ENCODE results near the gene PYHIN1.

Gene PYHIN1

DNA sequence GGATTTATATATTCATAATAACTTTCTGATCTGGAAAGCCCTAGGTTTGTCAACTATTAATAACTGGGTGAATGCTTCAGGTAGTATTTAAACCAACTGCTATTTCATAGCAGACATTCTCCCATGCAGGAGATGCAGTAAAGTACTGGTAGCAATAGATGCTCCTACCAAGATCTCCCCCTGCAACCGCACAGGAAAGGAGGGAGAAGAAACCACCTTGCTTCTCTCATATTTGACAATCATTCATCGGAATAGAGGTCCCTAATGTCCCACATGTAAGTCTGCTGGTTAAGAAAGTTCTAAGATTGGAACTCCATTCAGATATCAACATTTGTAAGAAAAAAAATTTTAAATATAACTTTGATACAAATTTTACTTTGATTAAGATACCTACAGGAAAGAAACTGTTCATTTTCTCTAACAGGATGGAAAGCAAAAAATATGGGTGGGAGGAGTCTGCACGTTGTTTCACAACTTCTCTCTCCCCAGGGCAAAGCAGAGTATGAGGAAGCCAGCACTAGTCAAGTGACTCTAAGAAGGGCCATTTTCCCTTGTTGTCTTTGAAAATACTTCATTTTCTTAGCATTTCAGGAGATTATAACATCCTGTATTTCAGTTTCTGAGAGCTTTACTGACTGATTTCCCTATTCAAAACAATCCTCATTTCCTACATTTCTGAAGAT lies at the start of gene PYHIN1:
Gene PYHIN1 (plus strand): TSS at position 498 of the 683 bp plus-strand sequence. CDS start 5,359 bp downstream, outside the sequence.
- DNase-seq = no peak

DNA sequence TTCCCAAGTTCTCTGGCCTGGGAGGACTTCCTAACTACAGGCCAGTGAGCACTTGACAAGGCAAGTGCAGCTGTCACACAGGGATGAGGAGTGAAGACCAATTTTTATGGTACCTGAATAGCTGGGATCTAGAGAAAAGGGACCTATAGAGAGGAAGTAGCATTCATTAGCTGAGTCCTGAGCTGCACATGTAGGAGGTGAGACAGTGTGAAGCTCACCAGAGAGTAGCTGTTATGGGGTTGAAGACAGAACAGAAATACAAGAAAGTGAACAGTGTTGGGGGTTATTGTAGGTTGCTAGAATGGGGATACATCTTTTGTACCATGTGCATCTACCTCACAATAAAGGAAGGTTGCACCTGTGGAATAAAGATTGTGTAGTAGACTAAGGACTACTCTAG lies 37.7 kb upstream of the PYHIN1 start:
- DNase-seq = no peak

DNA sequence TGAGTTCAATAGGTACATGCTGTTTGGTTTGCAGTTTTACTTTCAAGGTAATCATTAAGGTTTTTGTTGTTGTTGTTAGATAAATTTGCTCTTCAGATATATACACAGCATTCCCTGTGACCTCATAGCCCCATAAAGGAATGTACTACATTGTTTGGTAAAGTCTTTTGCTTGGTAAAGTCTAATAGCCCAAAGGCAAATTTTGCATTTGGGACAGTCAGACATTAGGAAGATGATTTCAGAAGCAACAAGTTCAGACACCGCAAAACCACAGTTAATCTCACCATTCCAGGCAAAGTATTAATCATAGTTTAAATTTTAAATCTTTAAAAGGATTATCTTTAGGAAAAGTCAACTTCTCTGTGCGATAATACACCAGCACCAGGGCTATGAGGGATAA lies 32.6 kb upstream of the PYHIN1 start:
- DNase-seq = no peak

DNA sequence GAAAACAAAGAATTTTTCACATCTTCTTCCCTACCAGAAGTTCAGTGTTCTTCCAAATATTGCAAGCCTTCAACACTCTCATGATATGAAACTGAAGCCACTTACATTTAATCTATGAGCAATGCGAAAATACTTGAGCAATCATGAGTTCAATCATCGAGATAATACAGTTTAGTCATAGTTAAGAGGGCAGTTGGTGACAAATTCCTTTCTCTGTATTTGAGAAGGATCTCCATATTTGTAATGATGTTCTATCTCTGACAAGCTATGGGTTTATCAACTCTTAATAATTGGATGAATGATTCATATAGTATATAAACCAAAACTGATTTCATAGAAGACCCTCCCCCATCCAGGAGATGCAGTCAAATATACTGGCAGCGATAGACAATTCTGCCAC lies 29.7 kb upstream of the PYHIN1 start:
- DNase-seq = no peak

DNA sequence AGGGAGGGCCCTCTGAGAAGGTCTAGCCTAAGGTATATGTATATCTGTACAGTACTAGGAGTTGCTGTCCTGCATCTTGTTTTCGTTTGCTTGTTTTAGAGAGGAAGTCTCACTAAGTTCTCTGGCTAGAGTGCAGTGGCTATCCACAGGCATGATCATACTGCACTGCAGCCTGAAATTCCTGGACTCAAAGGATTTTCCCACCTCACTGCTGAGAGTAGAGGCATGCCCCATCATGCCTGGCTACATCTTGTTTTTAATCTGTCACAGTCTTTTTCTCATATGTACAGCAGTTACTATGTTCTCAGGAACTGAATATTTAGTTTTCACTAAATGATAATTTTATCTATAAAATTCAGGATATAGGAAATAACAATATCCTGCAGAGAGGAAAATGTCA lies 15.3 kb upstream of the PYHIN1 start:
- no peak for DNase-seq

DNA sequence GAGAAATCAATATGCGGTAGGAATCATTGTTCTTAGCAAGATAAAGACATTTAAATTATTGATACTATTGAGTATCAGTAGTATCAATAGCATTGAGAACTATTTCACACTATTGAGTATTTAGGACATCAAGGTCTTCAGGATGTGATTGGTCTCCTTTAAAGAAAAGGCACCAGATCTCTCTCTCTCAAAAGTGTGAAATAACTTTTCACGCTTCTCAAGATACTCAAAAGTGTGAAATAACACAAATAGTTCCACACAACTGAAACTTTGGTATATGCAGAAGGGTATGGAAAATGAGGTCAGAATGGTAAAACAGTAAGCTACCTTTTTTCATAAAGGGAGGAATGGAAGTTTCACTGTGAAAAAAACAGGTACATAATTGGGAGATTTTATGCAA lies 6.7 kb upstream of the PYHIN1 start:
- no peak for DNase-seq

DNA sequence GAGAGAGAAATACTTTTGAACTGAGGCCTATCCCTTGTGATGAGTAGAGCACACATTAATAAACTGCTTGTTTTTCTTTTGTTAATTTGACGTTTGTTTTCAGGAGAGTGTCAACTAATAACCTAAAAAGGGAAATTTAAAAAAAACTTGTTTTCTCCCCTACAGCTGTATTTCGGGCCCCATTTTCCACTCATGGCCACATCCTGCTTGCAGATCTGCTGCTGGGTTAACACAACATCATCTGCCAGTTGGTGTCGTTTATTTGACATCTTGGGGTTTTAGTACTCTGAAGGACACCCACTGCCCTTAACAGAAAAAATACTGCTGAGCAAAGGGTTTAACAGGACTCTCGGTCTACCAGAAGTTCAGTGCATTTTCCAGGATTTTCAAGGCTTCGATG lies 848 bp upstream of the PYHIN1 start:
- DNase-seq = no peak

DNA sequence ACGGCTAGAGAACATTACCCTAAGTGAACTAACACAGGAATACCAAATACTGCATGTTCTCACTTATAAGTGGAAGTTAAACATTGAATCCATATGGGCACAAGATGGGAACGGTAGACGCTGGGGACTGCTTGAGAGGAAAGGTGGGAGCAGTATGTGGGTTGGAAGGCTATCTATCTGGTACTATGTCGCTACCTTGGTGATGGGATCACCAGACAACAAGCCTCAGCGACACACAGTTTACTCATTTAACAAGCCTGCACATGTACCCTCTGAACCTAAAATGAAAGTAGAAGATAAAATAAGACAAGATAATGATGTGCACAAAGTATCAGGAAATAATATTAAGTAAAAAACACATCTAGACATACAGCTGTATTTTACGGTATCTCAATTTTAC lies 819 bp downstream of the PYHIN1 start:
- DNase-seq = no peak

DNA sequence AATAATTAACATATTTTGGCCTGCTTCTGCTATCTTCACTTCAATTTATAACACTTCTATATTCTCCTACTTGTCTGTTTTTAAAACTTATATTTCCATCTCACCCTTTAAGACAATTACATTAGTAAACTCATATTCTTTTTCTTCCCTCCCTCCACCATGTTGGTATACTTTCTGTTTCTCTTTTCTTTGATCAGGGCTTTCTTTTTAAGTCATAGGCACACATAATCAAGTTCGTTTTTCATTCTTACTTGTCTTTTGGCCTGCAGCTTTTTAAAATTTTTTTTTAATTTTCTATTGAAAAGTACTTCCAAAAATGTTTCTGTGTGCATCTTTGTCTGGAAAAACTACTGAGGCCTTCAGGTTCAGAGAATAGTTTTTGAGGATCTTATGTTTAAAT lies 2.3 kb downstream of the PYHIN1 start:
- no peak for DNase-seq

DNA sequence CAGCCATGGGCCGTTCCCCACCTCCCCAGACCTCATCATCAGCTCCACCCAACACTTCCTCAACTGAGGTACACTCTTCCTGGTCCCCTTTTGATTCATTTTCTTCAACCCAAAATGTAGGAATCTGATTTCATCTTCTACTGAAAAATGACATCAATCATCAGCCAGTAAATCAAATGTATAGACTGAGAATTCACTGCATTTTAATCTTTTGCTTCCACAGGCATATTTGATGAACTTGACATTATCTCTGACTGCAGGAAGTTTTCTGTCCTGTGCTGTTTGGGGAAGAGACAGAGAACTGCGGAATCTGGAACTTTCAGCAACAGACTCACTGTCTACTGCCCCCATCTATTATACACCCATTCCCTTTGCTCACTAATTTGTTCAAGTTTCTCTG lies 7.8 kb downstream of the PYHIN1 start:
- no peak for DNase-seq

DNA sequence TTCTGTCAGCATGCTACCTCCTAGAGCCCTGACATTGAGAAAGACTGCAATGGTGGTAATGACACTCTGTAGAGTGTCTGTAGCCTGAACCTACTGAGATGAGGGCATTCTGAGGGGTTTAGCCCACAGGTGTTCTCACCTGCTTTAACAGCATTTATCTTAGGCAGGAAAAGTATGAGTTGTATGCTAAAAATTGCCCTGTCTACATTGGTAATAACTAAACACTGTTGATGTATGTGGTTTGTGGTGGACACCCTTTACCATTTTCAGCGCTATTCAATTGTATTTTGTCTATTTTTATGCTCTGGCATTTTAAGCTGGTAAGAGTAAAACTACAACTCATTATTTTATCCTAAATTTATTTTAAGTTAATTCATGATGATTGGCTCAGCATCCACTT lies 10.0 kb downstream of the PYHIN1 start:
- DNase-seq = no peak

DNA sequence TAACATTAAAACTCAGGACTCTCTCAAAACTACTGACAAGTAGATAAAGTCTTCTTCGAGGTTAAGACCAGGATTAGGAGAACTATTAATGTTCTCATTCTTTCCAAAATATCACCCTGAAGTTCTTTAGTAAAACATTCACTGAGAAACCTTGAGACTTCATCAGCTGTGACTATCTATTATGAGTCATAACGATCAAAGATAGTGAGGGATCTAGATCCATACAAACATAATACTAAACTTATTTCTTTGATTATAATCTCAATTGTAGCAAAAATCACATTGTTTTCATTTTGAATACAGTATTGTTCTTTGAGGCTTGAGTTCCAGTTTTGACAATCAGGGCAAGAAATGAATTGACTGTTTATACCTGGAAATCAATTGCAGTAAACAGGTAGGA lies 11.1 kb downstream of the PYHIN1 start:
- DNase-seq = no peak

DNA sequence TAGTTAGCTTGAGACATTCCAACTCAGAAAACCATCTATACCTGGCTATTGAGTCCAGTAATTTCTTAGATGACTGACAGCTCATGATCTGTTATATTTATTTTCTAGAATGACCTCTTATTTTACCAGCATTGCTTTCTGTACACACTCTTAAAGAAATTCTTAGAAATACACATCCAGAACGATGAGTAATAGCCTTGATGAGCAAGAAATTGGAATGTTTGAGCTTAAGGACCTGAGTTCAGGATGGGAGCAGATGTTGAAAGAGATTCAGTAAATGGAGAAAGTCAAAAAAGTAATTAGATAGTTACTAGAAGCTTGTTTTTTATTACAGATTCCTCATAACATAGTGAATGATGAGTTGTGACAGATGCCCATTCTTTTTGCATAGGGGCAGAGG lies 11.7 kb downstream of the PYHIN1 start:
- no peak for DNase-seq

DNA sequence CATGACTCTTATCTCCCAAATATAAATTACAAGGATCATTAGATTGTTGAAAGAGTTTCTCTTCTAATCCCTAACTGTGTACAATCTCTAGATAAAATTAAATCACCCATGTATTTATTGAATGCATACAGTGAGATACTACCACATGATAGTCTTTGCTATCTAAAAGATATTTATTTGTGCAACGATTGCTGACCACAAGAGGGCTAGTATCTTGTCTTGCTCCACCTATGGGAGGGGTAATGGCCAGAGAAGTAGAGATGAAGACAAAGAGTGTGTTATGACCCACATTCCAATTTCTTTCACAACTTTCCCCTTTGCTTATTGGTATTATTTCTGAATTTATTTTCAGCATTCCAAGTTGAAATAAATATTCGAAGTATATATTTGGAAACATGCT lies 13.7 kb downstream of the PYHIN1 start:
- DNase-seq = no peak

DNA sequence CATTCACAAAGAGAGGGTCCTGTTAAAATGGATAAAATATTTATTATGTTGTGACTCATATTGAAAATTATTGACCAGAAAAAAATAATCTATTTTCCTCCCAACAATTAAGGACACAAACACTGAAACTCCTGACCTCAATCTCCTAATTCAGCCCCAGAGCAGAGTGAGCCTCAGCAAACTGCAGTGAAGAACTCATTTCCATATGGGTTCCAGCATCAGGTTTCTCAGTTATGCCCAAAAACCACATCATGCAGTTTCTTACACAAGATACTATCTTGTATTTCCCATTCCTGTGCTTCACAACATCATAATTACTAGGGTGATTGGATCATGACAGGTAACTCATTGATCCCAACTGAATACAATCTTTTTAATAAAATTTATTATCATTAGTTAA lies 15.4 kb downstream of the PYHIN1 start:
- no peak for DNase-seq

DNA sequence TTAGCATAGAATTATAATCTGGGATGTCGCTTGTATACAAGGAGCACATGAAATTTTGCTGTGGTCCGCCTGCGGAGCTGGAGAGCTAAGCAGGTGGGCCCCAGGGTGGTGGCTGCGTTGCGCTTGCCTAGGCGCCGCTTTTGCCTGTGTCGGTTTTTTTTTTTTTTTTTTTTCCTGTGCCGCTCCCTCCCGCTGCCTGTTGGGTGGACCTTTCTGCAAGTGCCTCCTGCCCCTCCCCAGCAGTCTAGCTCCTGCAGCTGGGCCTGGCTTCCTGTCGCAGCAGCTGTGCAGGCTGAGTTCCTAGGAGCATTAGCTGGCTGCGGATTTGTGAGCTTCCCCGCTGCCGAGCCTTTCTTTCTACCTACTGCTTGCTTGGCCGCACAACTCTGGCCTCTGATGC lies 20.6 kb downstream of the PYHIN1 start:
- DNase-seq = peak; percentile 81

DNA sequence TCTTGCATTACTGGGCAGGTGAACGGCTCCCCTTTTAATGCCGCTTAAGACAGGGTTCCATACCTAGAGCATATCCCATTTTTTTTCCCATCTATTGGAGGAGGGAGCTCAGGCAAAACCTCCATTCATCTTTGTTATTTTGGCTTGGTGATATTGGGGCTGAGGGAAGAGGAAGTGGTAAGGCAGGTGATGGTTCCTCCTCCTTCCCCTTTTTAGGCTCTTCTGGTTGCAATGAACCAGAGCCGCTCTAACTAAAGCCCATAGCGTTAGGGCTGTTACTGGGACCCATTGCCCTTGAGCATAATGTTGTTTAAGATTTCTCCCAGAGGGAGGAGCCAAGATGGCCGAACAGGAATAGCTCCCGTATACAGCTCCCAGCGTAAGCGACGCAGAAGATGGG lies 21.1 kb downstream of the PYHIN1 start:
- no peak for DNase-seq

DNA sequence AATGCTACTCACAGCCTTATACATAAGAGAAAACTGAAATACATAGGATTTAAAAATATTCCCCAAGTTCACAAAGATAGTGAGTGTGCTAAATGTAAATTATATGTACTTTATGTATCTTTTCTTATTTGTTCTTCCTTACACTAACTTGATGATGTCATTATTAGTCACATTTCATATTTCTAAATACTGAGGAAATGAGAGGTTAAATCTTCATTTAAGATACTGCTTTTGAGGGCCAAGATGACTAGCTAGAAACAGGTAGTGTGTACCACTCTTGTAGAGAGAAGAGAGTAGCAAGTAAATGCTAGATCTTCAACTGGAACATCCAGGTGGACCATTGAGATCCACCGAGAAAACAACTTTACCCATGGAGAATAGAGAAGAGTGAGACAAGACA lies 29.8 kb downstream of the PYHIN1 start:
- no peak for DNase-seq

DNA sequence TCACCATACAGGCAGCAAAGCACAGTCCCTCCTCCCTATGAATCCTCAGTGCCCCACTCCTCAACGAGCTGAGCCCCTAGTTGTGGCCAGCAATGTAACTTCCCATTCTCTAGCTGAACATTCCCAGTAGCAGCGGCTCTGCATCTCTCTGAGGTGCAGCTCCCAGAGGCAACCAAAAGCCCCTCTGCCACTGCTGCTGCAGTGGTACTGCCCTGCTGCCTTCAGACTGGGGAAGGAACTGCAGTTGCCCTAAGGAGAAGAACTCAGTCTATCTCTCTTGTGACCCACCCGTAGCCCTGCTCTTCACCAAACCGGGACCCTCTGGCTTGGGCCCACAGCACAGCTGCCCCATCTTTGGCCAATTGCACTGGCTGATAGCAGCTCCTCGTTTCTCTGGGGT lies 31.6 kb downstream of the PYHIN1 start:
- DNase-seq = no peak

DNA sequence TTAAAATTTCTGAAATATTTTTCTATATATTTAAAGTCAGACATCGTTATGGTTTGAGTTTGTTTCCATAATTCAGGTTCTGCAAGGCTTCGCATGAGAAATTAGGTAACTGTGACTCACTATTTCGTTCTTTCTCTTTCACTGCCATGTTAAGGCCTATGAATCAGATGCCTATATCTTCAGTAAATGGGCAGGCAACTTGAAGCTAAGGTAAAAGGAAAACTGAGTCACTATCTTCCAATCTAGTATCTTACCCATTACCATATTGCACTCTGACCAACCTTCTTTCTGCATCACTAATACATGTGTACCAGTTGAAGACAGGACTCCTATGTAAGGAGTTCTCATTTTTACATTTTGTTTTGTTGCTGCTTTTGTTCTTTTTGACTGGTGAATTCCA lies 37.8 kb downstream of the PYHIN1 start:
- DNase-seq = no peak

DNA sequence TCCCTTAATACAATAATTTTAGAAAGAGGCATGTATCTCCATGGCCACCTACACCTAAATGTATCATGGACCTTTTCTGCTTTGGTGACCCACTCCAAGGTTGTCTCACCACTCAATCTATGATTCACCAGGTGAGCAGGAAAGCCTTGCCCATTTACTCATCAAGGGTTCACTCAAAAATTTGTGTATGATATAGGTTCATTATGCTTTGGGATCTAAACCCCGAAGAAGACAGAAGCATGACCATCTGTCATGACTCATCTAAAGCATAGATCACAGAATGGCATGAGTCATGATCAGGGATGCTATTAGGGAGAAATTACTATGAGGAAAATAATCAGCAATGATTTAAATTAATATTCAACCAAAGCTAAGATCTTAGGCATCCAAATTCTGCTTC lies 38.5 kb downstream of the PYHIN1 start:
- DNase-seq = no peak

DNA sequence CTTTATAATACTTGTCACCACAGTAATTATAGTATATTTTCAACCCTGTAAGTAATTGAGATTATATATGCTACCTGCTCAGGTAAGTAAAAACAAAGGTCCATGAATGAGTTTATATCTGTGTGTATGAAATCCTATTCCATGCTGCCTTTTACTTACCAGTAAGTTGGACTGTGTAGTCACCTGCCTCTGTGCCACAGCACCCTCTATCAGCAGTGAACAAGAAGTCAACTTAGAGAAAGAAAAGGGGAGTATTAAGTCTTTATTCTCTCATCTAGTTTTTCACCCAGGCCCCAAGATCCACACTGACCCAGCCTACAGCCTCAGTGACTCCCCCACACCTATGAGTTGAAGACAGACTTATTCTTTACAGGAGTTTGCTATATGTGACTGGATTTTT lies 41.5 kb downstream of the PYHIN1 start:
- DNase-seq = no peak

DNA sequence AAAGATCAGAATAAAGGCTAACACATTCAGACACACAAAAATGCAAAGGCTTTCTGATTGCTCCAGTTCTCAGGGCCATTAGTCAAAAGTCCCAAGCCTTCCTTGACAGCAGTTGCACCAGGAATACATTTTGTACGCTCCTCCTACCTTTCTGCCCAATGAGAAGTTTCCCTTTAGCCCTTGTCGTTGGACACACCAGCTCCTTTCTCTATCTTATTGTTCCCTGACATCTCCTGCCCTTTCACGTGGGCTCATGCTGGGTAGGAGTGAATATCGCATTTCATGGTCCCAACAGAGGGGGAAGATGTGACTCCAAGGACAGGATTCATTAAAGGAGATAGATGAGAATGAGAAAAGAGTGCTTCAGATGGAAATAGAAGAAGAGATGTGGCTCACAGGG lies 44.9 kb downstream of the PYHIN1 start:
- no peak for DNase-seq

DNA sequence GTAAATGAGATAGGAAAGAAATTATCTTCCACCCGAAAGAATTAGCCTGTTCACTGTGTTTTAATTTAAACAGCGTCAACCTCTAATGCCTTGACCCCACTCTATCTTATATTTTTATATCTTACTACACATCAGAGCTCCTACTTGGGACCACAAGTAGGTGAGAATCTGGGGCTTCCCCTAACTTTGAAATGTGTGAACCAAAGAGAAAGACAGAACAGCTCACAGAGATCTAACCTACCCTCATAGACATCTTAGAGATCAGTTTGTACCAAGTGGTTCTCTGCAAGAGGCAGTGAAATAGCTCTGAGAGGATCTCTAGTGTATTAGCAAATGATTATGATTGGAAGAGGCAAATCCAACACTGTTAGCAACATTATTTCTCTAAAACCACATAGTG lies 47.4 kb downstream of the PYHIN1 start:
- no peak for DNase-seq

DNA sequence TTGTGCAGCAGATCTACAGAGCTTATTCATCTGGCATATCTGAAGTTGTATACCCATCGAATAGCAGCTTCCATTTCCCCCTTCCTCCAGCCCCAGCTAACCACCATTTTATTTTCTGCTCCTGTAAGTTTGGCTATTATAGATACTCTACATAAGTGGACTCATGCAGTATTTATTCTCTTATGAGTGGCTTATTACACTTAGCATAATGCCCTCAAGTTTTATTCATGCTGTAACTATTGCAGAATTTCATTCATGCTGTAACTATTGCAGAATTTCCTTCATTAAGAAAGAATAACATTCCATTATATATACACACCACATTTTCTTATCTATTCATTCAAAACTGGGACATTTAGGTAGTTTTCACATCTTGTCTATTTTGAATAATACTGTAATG lies 47.9 kb downstream of the PYHIN1 start:
- no peak for DNase-seq

DNA sequence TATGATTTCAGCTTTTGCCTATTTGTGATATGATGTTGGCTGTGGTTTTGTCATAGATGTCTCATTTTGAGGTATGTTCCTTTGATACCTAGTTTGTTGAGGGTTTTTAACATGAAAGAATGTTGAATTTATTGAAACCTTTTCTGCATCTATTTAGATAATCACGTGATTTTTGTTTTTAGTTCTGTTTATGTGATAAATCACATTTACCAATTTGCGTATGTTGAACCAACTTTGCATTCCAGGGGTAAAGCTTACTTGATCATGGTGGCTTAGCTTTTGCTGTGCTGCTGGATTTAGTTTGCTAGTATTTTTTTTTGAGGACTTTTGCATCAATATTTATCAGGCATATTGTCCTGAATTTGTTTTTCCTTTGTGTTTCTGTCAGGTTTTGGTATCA lies 51.9 kb downstream of the PYHIN1 start:
- no peak for DNase-seq

Measured in NCI-H510A treated with DMSO at 0.1 percent for 48 hours (cell line).